ENCODE measurements around the gene SOX5. TPM values are rescaled to one million over a fixed set of nuclear protein-coding genes. Genes with fewer than 3 reads are reported as not detected.

Gene SOX5
- total and polyA plus RNA-seq, 2 experiments from 2014 or later: 1.0 to 4.7 TPM

GRCh38 chr12:23495472-23495871, 454.0 kb downstream of the SOX5 start:
- ATAC-seq (no peak), DNase-seq (ENCODE audit: low spot score) (no peak)
- Mint-ChIP-seq H3K9me3 (peaks cover 21% of the 10 kb centered on the region), H3K4me3 (no peak overlapping the region), H3K27me3 (ENCODE audit: insufficient read depth, low read depth, poor library complexity) (no peaks in the 10 kb centered on the region), H3K36me3 (ENCODE audit: low read depth) (peaks cover 15% of the 10 kb centered on the region; the same call in 2 of the 3 replicates), H3K27ac (no peak overlapping the region), H3K4me1 (no peaks in the 10 kb centered on the region)
- Histone ChIP-seq H3K9me2 (ENCODE audit: insufficient read depth) (no peaks in the 10 kb centered on the region), H3F3A (replicated peaks; ENCODE audit: low read depth) (no peaks in the 10 kb centered on the region), H3K27ac (ENCODE audit: low read depth) (no peak overlapping the region), H3K4me2 (no peak overlapping the region), H2AFZ (no peak overlapping the region), H3K36me3 (ENCODE audit: insufficient read depth) (no peaks in the 10 kb centered on the region), H4K20me1 (replicated peaks; ENCODE audit: insufficient read depth) (no peaks in the 10 kb centered on the region), H3K4me3 (no peak overlapping the region), H3K4me1 (ENCODE audit: insufficient read depth) (no peaks in the 10 kb centered on the region; the same call in 1 of the 2 replicates), H3K27me3 (ENCODE audit: insufficient read depth) (no peaks in the 10 kb centered on the region), H3K79me2 (replicated peaks; ENCODE audit: insufficient read depth) (no peaks in the 10 kb centered on the region)
- TF ChIP-seq ETS1 (IDR thresholded peaks at IDR 0.05) (no peak), NANOG (IDR thresholded peaks at IDR 0.05; ENCODE audit: borderline replicate concordance) (no peak), STAT1 (IDR thresholded peaks at IDR 0.05; ENCODE audit: unreplicated experiment) (no peak), ZNF462 (CRISPR knock-in tag; IDR thresholded peaks at IDR 0.05) (no peak), REST (IDR thresholded peaks at IDR 0.05; ENCODE audit: unreplicated experiment) (no peak), EZH2phosphoT487 (IDR thresholded peaks at IDR 0.05; ENCODE audit: unreplicated experiment) (no peak), CREB1 (CRISPR knock-in tag; IDR thresholded peaks at IDR 0.05; ENCODE audit: low read depth) (no peak), EZH2 (IDR thresholded peaks at IDR 0.05; ENCODE audit: low read depth, unreplicated experiment) (no peak), CTCF (conservative IDR thresholded peaks at IDR 0.05; ENCODE audit: low read depth in 2 of 2) (no peak), ZNF331 (CRISPR knock-in tag; IDR thresholded peaks at IDR 0.05; ENCODE audit: low read depth) (no peak)
